GM10248 (cell line): Measurements from ENCODE around the gene MOB3B.

Experiments
- CTCF ChIA-PET: fragments of 300-600 bp; sonication (Branson Sonifier 250); formaldehyde crosslinking; extraction: SDS; loops from one replicate; lab custom pipeline; 2021; ENCODE audit warnings: antibody characterized with exemption; lab: Yijun Ruan, JAX
- POLR2A ChIA-PET: fragments of 350-650 bp; sonication (Branson Sonifier 250); formaldehyde crosslinking; extraction: SDS; loops from one replicate; lab custom pipeline; 2020; ENCODE audit warnings: antibody characterized with exemption; lab: Yijun Ruan, JAX
- DNase-seq: peaks from one replicate; pipeline ENCODE4 v3.0.0; 2012; ENCODE audit errors: extremely low spot score
- TF ChIP-seq, protein P1 (sequence below): IDR thresholded peaks from 2 replicates; pipeline ENCODE4 v1.5.1; 2012; ENCODE audit warnings: mild to moderate bottlenecking, low read depth; ENCODE audit errors: extremely low read depth, missing control alignments, control extremely low read depth

The MOB3B gene

GRCh38 chr9:27571011-27571410 lies 41.4 kb upstream of the MOB3B start:
- TF ChIP-seq, protein P1, sequence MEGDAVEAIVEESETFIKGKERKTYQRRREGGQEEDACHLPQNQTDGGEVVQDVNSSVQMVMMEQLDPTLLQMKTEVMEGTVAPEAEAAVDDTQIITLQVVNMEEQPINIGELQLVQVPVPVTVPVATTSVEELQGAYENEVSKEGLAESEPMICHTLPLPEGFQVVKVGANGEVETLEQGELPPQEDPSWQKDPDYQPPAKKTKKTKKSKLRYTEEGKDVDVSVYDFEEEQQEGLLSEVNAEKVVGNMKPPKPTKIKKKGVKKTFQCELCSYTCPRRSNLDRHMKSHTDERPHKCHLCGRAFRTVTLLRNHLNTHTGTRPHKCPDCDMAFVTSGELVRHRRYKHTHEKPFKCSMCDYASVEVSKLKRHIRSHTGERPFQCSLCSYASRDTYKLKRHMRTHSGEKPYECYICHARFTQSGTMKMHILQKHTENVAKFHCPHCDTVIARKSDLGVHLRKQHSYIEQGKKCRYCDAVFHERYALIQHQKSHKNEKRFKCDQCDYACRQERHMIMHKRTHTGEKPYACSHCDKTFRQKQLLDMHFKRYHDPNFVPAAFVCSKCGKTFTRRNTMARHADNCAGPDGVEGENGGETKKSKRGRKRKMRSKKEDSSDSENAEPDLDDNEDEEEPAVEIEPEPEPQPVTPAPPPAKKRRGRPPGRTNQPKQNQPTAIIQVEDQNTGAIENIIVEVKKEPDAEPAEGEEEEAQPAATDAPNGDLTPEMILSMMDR: no peak
- ChIA-PET POLR2A (interaction anchor here (0.6 kb wide), 1 partner anchor 12 kb away, joined by 5 read pairs; no protein-coding TSS in a partner anchor), CTCF (interaction anchor here (1.4 to 1.6 kb wide), 2 partner anchors 22 to 524 kb away, joined by 3 read pairs; no protein-coding TSS in a partner anchor)
- DNase-seq: no peak

- ChIA-PET CTCF (interaction anchor here (1.2 to 1.8 kb wide), 4 partner anchors 9 to 39 kb away, joined by 3 to 5 read pairs (median 4); no protein-coding TSS in a partner anchor), POLR2A (no interaction called here)
- TF ChIP-seq, protein P1: no peak
- DNase-seq: no peak
These were observed 39.8 kb upstream of the MOB3B start for GRCh38 chr9:27569406-27569805.

DNA sequence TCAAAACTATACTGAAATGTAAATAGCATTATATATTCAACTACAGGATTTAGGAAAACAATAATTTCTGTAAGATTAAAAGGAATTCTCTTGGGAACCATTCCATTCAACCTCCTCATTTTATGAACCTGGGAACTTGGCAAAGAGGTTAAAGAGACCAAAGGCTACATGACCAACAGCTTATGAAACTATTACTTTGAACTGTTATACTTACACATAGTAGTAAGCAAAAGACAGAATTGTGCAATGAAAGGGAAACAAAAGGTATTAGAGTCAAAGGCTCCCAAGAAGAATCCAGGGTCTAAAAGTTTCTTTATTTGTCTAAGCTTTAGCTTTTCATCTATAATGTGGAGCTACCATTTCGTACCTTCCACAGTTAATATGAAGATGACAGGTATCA lies 36.5 kb upstream of the MOB3B start:
- no peak for DNase-seq
- TF ChIP-seq, protein P1: no peak
- ChIA-PET POLR2A (no interaction called here), CTCF (interaction anchor here (0.9 to 1.1 kb wide), 2 partner anchors 11 to 37 kb away, joined by 3 read pairs; partner anchors contain the start of gene MOB3B)

GRCh38 chr9:27565696-27566095 lies 36.1 kb upstream of the MOB3B start:
- ChIA-PET POLR2A (no interaction called here), CTCF (interaction anchor here (0.9 kb wide), 1 partner anchor 36 kb away, joined by 3 read pairs; the partner anchor contains the start of gene MOB3B)
- DNase-seq: no peak
- TF ChIP-seq, protein P1: no peak

DNA sequence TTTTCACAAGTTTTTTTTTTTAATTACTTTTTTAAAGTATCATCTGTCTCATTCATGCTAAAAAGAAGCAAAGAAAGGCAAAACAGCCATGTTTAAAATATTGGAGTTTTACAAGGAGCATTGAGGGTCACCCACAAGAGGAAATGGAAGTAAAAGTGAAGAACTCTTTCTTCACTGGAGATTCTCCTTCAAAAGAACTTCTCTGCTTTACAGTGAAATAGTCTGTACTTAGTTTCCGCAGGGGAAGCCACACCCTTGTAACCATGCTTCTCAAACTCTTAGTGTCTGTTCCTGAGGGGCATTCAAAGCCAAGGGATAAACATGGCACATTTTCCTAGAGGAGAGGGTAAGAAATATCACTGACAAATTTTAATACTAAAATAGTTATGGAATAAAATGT lies 35.1 kb upstream of the MOB3B start:
- no peak for DNase-seq
- TF ChIP-seq, protein P1: no peak
- POLR2A ChIA-PET: no interaction called here
- CTCF ChIA-PET: no interaction called here

GRCh38 chr9:27563738-27564430 lies 34.3 kb upstream of the MOB3B start:
- POLR2A ChIA-PET: no interaction called here
- CTCF ChIA-PET: interaction anchor here (1.2 kb wide), 1 partner anchor 39 kb away, joined by 3 read pairs; no protein-coding TSS in a partner anchor
- no peak for DNase-seq
- TF ChIP-seq, protein P1: no peak
